GM12874 (cell line): Measurements from ENCODE around the gene DGKG.

Experiments
- CTCF ChIP-seq: IDR thresholded peaks from 2 replicates; pipeline ENCODE4 v1.5.1; 2011; ENCODE audit warnings: low read depth, mild to moderate bottlenecking, control low read depth, low read length, moderate library complexity; ENCODE audit not compliant: insufficient read depth

The DGKG gene

GRCh38 chr3:186214670-186215069 is 147.4 kb downstream of the DGKG start:
- no peak for TF ChIP-seq CTCF

GRCh38 chr3:186213946-186214345 is 148.1 kb downstream of the DGKG start:
- TF ChIP-seq CTCF: no peak

GRCh38 chr3:186212611-186213010 is 149.4 kb downstream of the DGKG start:
- TF ChIP-seq CTCF: no peak

DNA sequence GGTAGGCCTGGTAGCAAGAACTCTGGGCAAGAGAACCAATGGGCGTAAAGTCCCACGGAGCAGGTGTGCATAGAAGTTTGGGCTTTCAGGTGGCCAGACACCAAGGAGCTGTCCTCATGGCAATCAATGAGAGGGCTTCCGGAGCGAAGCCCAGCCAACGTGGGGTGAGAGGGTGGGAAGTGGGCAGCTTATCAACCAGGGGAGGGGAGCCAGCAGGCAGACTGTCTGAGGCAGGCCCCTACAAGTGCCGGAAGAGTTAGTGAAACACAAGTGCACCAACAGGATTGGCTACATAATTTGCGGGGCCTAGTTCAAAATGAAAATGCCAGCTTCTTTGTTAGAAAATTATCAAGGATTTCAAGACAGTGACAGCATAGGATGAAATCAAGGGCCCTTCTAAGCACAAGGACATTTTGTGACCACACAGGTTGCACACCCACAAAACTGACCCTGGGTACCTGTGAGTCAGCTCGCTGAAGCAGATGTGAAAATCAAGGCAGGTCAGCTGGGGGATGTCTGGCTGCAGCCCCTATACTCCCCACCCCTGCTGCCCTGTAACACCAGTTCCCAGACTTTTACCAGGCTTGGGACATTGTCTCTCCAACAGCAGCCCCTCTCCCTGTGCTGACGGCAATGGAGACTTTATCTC is 151.1 kb downstream of the DGKG start:
- TF ChIP-seq CTCF: no peak

- TF ChIP-seq CTCF: no peak
Observed at GRCh38 chr3:186209810-186210752, 152.0 kb downstream of the DGKG start.

DNA sequence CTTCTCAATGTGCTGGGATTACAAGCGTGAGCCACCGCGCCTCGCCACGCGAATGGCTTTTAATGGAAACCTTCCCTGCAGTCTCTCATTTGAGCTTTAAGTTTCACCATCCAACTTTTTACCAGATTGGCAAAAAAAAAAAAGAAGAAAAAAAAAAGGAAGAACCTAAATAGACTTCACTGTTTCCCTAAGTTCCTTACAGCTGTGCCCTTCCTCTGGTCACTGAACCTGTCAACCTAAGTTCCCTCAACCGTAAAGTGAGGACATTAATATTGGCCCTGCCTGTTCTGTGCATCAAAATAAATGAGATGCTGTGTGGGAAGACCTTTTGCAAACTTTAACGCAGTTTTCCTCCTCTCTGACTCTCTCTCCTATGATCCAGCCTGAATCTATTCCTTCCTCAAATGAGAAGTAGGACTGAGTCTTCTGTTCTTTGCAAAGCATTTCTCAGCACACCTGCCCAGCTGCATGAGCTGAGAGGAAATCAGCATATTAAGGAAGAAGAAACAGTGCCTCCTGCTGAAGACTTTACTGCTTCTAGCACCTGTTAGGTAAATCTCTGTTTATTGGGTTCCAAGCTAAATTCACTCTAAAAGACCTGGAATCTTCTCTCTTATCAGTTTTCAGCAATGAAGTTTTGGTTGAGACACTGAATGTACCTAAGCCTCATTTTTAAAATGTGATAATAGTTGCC is 153.6 kb downstream of the DGKG start:
- TF ChIP-seq CTCF: no peak

- TF ChIP-seq CTCF: no peak
Observed at GRCh38 chr3:186207515-186207914, 154.5 kb downstream of the DGKG start.
